Neural progenitor cell (in vitro differentiated cells): Measurements from ENCODE around the gene DUSP18.

ENCODE experiments used
- EZH2phosphoT487 ChIP-seq: fragments of 200-600 bp; sonication (generic); IDR thresholded peaks from 2 replicates; pipeline ENCODE4 v1.6.1; 2017; ENCODE audit warnings: antibody characterized with exemption
- TF ChIP-seq, protein P1 (sequence below): fragments of 200-600 bp; sonication (generic); IDR thresholded peaks from 2 replicates; pipeline ENCODE4 v1.5.1; 2017; ENCODE audit warnings: antibody characterized with exemption, mild to moderate bottlenecking

DNA sequence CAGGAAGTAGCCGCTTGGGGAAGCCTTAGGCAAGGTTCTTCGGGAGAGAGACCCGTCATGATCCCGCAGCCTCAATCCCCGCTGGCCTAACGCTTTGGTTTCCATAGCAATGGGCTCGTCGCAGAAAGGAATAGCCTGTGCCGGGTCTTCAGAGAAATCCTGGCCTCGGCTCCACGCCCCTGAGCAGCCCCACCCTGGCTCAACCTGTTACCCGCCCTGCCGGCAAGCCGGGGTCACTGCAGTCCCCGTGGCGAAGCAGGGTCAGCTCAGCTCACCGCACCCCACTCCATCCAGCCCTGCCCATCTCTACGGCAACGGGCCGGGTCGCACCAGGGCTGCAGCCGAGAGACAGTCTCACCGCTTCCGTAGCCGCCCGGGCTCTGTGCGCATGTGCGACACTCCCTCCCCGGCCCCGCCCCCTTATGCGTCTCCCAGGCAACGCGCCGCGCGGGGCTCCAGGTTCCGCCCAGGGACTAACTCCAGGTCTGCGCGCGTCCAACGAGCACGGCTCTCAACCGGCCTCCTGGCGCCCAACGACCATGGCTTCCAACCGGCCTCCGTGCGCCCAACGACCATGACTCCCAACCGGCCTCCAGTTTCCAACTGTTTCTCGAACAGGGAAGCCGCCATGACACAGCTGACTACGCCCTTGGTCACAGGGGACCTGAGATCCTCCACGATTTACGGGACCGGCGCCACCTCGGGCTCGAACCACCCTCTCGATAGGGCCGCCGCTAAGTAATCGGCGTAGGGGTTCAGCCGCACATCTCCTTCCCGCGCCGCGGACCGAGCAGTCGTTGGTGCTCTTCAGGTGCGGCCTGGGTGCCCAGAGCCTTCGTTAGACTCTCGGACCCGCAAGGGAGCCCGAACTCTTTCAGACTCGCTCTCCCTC is at the start of gene DUSP18:
- TF ChIP-seq, protein P1, sequence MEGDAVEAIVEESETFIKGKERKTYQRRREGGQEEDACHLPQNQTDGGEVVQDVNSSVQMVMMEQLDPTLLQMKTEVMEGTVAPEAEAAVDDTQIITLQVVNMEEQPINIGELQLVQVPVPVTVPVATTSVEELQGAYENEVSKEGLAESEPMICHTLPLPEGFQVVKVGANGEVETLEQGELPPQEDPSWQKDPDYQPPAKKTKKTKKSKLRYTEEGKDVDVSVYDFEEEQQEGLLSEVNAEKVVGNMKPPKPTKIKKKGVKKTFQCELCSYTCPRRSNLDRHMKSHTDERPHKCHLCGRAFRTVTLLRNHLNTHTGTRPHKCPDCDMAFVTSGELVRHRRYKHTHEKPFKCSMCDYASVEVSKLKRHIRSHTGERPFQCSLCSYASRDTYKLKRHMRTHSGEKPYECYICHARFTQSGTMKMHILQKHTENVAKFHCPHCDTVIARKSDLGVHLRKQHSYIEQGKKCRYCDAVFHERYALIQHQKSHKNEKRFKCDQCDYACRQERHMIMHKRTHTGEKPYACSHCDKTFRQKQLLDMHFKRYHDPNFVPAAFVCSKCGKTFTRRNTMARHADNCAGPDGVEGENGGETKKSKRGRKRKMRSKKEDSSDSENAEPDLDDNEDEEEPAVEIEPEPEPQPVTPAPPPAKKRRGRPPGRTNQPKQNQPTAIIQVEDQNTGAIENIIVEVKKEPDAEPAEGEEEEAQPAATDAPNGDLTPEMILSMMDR = peak; percentile 57
- TF ChIP-seq EZH2phosphoT487 = no peak
